H1 (cell line): ENCODE results near the gene C14orf93. TPM values are rescaled to one million over a fixed set of nuclear protein-coding genes. Genes with fewer than 3 reads are reported as not detected.

Experiments used
- CTCF ChIA-PET: fragments of 300-600 bp; sonication (Branson Sonifier 250); formaldehyde crosslinking; loops from one replicate; lab custom pipeline; 2021; ENCODE audit not compliant: partially characterized antibody; lab: Charles Lee
- POLR2A ChIA-PET: fragments of 300-600 bp; sonication (Branson Sonifier 250); formaldehyde crosslinking; loops from one replicate; lab custom pipeline; 2021; ENCODE audit warnings: inconsistent platforms; ENCODE audit not compliant: partially characterized antibody; lab: Charles Lee
- DNase-seq, 2 experiments: peaks; one replicate each; pipeline versions ENCODE4 v3.0.0 to v3.0.0-alpha.2; 2010 to 2022; ENCODE audit warnings: low spot score in 2 of 2, low read depth in 1 of 2, mixed read lengths in 1 of 2
- FAIRE-seq: peaks from 2 replicates; lab custom pipeline; 2011; peaks lifted over from hg19 to GRCh38; lab: Jason Lieb, UNC
- H2AFZ ChIP-seq: 2 replicates; pipeline ENCODE4 v1.8.1; 2012; ENCODE audit warnings: low read length, inconsistent platforms
- H2AK5ac ChIP-seq: 2 replicates; pipeline ENCODE4 v1.6.1; 2013; ENCODE audit warnings: low read depth, low read length
- H2BK120ac ChIP-seq: replicated peaks from 2 replicates; pipeline ENCODE3; 2013; ENCODE audit warnings: low read depth, low read length, inconsistent platforms
- H2BK12ac ChIP-seq: 2 replicates; pipeline ENCODE4 v1.6.1; 2013; ENCODE audit warnings: low read depth, low read length
- H2BK15ac ChIP-seq: 2 replicates; pipeline ENCODE4 v1.6.1; 2013; ENCODE audit warnings: low read length
- H2BK20ac ChIP-seq: 2 replicates; pipeline ENCODE4 v1.6.1; 2013; ENCODE audit warnings: low read length
- H2BK5ac ChIP-seq: 2 replicates; pipeline ENCODE4 v1.6.1; 2013; ENCODE audit warnings: low read depth, low read length
- H3K14ac ChIP-seq: 2 replicates; pipeline ENCODE4 v1.6.1; 2013; ENCODE audit warnings: inconsistent platforms; ENCODE audit not compliant: insufficient read length
- H3K18ac ChIP-seq: 2 replicates; pipeline ENCODE4 v1.6.1; 2013; ENCODE audit warnings: low read length; ENCODE audit errors: extremely low read depth
- H3K23ac ChIP-seq: 2 replicates; pipeline ENCODE4 v1.6.1; 2013; ENCODE audit warnings: inconsistent platforms; ENCODE audit not compliant: insufficient read length
- H3K23me2 ChIP-seq: 2 replicates; pipeline ENCODE4 v1.6.1; 2013; ENCODE audit warnings: low read depth, low read length
- H3K27ac ChIP-seq: 2 replicates; pipeline ENCODE4 v1.6.1; 2011; ENCODE audit warnings: low read depth, low read length, inconsistent platforms
- H3K27me3 ChIP-seq, 4 experiments: replicated peaks in 1 of 4; 1 replicate in 1 of 4; 2 replicates in 3 of 4; pipeline versions ENCODE4 v1.6.1 to v1.8.1; 2011 to 2013; ENCODE audit warnings: low read length in 3 of 4, mild to moderate bottlenecking in 3 of 4, inconsistent platforms in 2 of 4, mixed read lengths in 2 of 4, moderate library complexity in 1 of 4; ENCODE audit not compliant: control insufficient read depth in 3 of 4, insufficient read depth in 3 of 4; ENCODE audit errors: extremely low read depth in 1 of 4
- H3K36me3 ChIP-seq, 4 experiments: 2 replicates each; pipeline versions ENCODE4 v1.6.1 to v1.8.1; 2011 to 2013; ENCODE audit warnings: mild to moderate bottlenecking in 4 of 4, low read length in 3 of 4, moderate library complexity in 2 of 4, control low read depth in 1 of 4, inconsistent platforms in 1 of 4; ENCODE audit not compliant: insufficient read depth in 4 of 4, control insufficient read depth in 2 of 4
- H3K4ac ChIP-seq: replicated peaks from 2 replicates; pipeline ENCODE3; 2013; ENCODE audit warnings: low read length, low read depth, mixed read lengths, inconsistent platforms; ENCODE audit not compliant: insufficient read length
- H3K4me1 ChIP-seq, 4 experiments: replicated peaks in 1 of 4; 1 replicate in 1 of 4; 2 replicates in 3 of 4; pipeline versions ENCODE4 v1.6.1 to v1.8.1; 2011 to 2013; ENCODE audit warnings: low read length in 3 of 4, inconsistent platforms in 2 of 4, mixed read lengths in 1 of 4; ENCODE audit not compliant: insufficient read depth in 4 of 4, control insufficient read depth in 3 of 4
- H3K4me2 ChIP-seq, 2 experiments: 2 replicates each; pipeline versions ENCODE4 v1.6.1 to v1.8.1; 2011 to 2013; ENCODE audit warnings: low read depth in 2 of 2, low read length in 2 of 2, control low read depth in 1 of 2, inconsistent platforms in 1 of 2, mild to moderate bottlenecking in 1 of 2; ENCODE audit not compliant: insufficient read depth in 1 of 2
- H3K4me3 ChIP-seq, 4 experiments: fragments of 200-600, 300-600 bp in 1 of 4; sonication (generic), shearing (Covaris generic), sonication (Bioruptor Twin) in 1 of 4; 2 replicates each; pipeline versions ENCODE4 v1.5.1 to v1.8.1; 2011 to 2016; ENCODE audit warnings: low read length in 4 of 4, low read depth in 3 of 4, control low read depth in 2 of 4, inconsistent platforms in 2 of 4, mild to moderate bottlenecking in 2 of 4, mixed read lengths in 1 of 4, moderate library complexity in 1 of 4; ENCODE audit not compliant: insufficient read depth in 2 of 4; ENCODE audit errors: extremely low read depth in 1 of 4
- H3K56ac ChIP-seq: replicated peaks from 2 replicates; pipeline ENCODE3; 2013; ENCODE audit warnings: low read depth, mild to moderate bottlenecking, mixed read lengths, low read length, inconsistent platforms; ENCODE audit not compliant: insufficient read length
- H3K79me1 ChIP-seq: 2 replicates; pipeline ENCODE4 v1.6.1; 2013; ENCODE audit warnings: low read depth, low read length, control low read depth
- H3K79me2 ChIP-seq, 2 experiments: 2 replicates each; pipeline versions ENCODE4 v1.6.1 to v1.8.1; 2012 to 2013; ENCODE audit warnings: low read length in 2 of 2, mild to moderate bottlenecking in 2 of 2, inconsistent platforms in 1 of 2; ENCODE audit not compliant: insufficient read depth in 2 of 2, control insufficient read depth in 1 of 2
- H3K9ac ChIP-seq, 4 experiments: replicated peaks in 1 of 4; 1 replicate in 1 of 4; 2 replicates in 3 of 4; pipeline versions ENCODE4 v1.6.1 to v1.8.1; 2011 to 2013; ENCODE audit warnings: low read depth in 3 of 4, low read length in 3 of 4, control low read depth in 2 of 4, mild to moderate bottlenecking in 2 of 4, moderate library complexity in 2 of 4, inconsistent platforms in 1 of 4; ENCODE audit errors: extremely low read depth in 1 of 4
- H3K9me3 ChIP-seq, 2 experiments: 2 replicates each; pipeline versions ENCODE4 v1.6.1 to v1.8.1; 2012 to 2013; ENCODE audit warnings: mild to moderate bottlenecking in 2 of 2, moderate library complexity in 2 of 2, control low read depth in 1 of 2, inconsistent platforms in 1 of 2, low read depth in 1 of 2, low read length in 1 of 2, mixed read lengths in 1 of 2; ENCODE audit not compliant: insufficient read depth in 2 of 2
- H4K20me1 ChIP-seq, 2 experiments: replicated peaks in 1 of 2; 2 replicates each; pipeline versions ENCODE3 to v1.8.1; 2011 to 2013; ENCODE audit warnings: inconsistent platforms in 2 of 2, low read length in 2 of 2, mild to moderate bottlenecking in 1 of 2; ENCODE audit not compliant: insufficient read depth in 2 of 2, control insufficient read depth in 1 of 2
- H4K5ac ChIP-seq: 2 replicates; pipeline ENCODE4 v1.6.1; 2013; ENCODE audit warnings: low read length, low read depth, mixed read lengths, inconsistent platforms; ENCODE audit not compliant: insufficient read length
- H4K8ac ChIP-seq: 2 replicates; pipeline ENCODE4 v1.8.0; 2013; ENCODE audit warnings: mild to moderate bottlenecking, moderate library complexity, low read length, inconsistent platforms; ENCODE audit not compliant: insufficient read depth; ENCODE audit errors: extremely low read depth
- H4K91ac ChIP-seq: replicated peaks from 2 replicates; pipeline ENCODE3; 2013; ENCODE audit warnings: low read length, mixed read lengths, inconsistent platforms; ENCODE audit not compliant: insufficient read length
- CHD1 ChIP-seq: IDR thresholded peaks from 2 replicates; pipeline ENCODE4 v1.6.1; 2012; ENCODE audit warnings: low read depth, low read length, improper control_type of control experiment
- EGR1 ChIP-seq: IDR thresholded peaks from 2 replicates; pipeline ENCODE4 v1.6.1; 2011; ENCODE audit warnings: low read depth, low read length, borderline replicate concordance
- SUZ12 ChIP-seq: fragments of 200-600 bp; sonication (generic); IDR thresholded peaks from 2 replicates; pipeline ENCODE4 v1.6.1; 2012; ENCODE audit warnings: mild to moderate bottlenecking, inconsistent platforms, low read length, moderate library complexity, mixed read lengths
- TCF12 ChIP-seq: IDR thresholded peaks from 2 replicates; pipeline ENCODE4 v1.6.1; 2011; ENCODE audit warnings: low read depth, mild to moderate bottlenecking, low read length
- WGBS, 2 experiments: shearing (Covaris generic) in 1 of 2; methylation state at CpG; one replicate each; pipeline versions ENCODE4 v1.1.6 to v1.1.7; 2013 to 2015; ENCODE audit warnings: low lambda C conversion rate in 2 of 2, mixed read lengths in 2 of 2, inconsistent platforms in 1 of 2, low coverage in 1 of 2, missing lambda C conversion rate in 1 of 2; ENCODE audit not compliant: insufficient replicate concordance in 2 of 2, insufficient coverage in 1 of 2, insufficient read length in 1 of 2; ENCODE audit errors: extremely low coverage in 1 of 2, missing lambda C conversion rate in 1 of 2; 5-methylcytosine and 5-hydroxymethylcytosine counted together
- polyA plus RNA-seq, 7 experiments: library from polyadenylated mRNA; depleted of rRNA in 3 of 7; stranded (reverse) in 5 of 7; unstranded in 2 of 7; fragments of >200 nt in 5 of 7; fragments of 200-250 nt in 2 of 7; gene quantifications; 1 replicate in 5 of 7; 2 replicates in 1 of 7; 4 replicates in 1 of 7; pipeline versions ENCODE4 v1.2.1 to v1.2.3, GENCODE V29; 2011 to 2013; ENCODE audit warnings: missing spikeins in 2 of 7, mixed read lengths in 2 of 7
- total RNA-seq: library from RNA; stranded (reverse); fragmentation: NEBNext Ultra II Directional; extraction: Animal tissue kit (Norgen Biotek cat#: 25700); gene quantifications from 2 replicates; pipeline ENCODE4 v1.2.1, GENCODE V29; 2021
- TF ChIP-seq, protein P1 (sequence below): IDR thresholded peaks from 2 replicates; pipeline ENCODE4 v1.6.1; 2012; ENCODE audit warnings: low read length, inconsistent platforms
- TF ChIP-seq, protein P2 (sequence below): IDR thresholded peaks from 2 replicates; pipeline ENCODE4 v1.6.1; 2012; ENCODE audit warnings: inconsistent platforms

Gene C14orf93
- total and polyA plus RNA-seq, 2 of the 8 experiments (the other 6 are each of a cell fraction or from before 2014, with no cell fraction given) = 7.8 to 8.2 TPM

DNA sequence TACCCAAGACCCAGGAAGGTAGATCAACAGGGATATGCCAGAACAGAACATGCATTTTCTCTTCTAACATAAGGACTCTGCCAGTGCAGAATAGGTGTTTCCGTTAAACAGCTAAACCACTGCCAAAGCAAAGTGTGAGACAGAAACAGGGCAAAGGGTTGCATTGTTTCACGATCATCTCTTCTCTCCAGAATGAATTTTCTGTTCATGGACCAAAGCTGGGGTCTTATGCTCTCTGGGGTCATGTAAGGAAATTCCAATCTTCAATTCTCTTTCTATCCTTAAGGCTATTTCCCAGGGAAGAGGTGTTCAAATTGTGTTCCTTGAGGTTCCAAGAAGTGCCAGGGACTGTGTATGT lies 13.8 kb upstream of the C14orf93 start:
- Histone ChIP-seq H3K18ac (no peak overlapping the region), H3K27me3 (no peaks in the 10 kb centered on the region), H2BK15ac (no peak overlapping the region), H2BK12ac (no peak overlapping the region), H4K5ac (no peak overlapping the region), H3K4me2 (no peak overlapping the region), H3K9me3 (no peaks in the 10 kb centered on the region), H2AFZ (no peak overlapping the region), H2BK20ac (no peak overlapping the region), H2BK5ac (no peak overlapping the region), H2AK5ac (no peak overlapping the region), H3K9ac (no peak overlapping the region), H4K91ac (no peak overlapping the region), H4K20me1 (peaks cover 2 to 5% of the 10 kb centered on the region in 2 experiments), H2BK120ac (no peak overlapping the region), H3K56ac (no peak overlapping the region), H3K23ac (no peak overlapping the region), H3K4me3 (no peak overlapping the region), H3K27ac (no peak overlapping the region), H3K79me1 (no peaks in the 10 kb centered on the region; the same call in 1 of the 2 replicates), H3K14ac (no peak overlapping the region), H3K79me2 (peaks cover 0 to 6% of the 10 kb centered on the region in 2 experiments; a peak in 1 of 4 replicates), H3K23me2 (no peaks in the 10 kb centered on the region), H4K8ac (no peak overlapping the region), H3K4ac (no peak overlapping the region), H3K4me1 (peaks cover 0 to 3% (median under 1%) of the 10 kb centered on the region in 4 experiments; a peak in 1 of 7 replicates), H3K36me3 (peaks cover 5 to 26% (median 12%) of the 10 kb centered on the region in 4 experiments; a peak in 7 of 8 replicates)
- ChIA-PET CTCF (interaction anchor here (0.6 to 11.9 kb wide), 13 partner anchors 10 to 543 kb away, joined by 3 to 103 read pairs (median 6); partner anchors contain the start of genes AJUBA and PSMB11), POLR2A (interaction anchor here (0.6 to 11.2 kb wide), 13 partner anchors 8 to 219 kb away, joined by 3 to 99 read pairs (median 5); partner anchors contain the start of genes CDH24, PSMB11 and PSMB5)
- DNase-seq (no peak), FAIRE-seq (no peak)
- WGBS, 2 experiments = 94% methylated on average over 2 of the region's 2 CpGs; no CpG with 5 or more reads in 1 of the 2 experiments
- TF ChIP-seq, protein P1, sequence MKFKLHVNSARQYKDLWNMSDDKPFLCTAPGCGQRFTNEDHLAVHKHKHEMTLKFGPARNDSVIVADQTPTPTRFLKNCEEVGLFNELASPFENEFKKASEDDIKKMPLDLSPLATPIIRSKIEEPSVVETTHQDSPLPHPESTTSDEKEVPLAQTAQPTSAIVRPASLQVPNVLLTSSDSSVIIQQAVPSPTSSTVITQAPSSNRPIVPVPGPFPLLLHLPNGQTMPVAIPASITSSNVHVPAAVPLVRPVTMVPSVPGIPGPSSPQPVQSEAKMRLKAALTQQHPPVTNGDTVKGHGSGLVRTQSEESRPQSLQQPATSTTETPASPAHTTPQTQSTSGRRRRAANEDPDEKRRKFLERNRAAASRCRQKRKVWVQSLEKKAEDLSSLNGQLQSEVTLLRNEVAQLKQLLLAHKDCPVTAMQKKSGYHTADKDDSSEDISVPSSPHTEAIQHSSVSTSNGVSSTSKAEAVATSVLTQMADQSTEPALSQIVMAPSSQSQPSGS = no peak
- TF ChIP-seq TCF12 = no peak
- TF ChIP-seq CHD1 = no peak
- TF ChIP-seq, protein P2, sequence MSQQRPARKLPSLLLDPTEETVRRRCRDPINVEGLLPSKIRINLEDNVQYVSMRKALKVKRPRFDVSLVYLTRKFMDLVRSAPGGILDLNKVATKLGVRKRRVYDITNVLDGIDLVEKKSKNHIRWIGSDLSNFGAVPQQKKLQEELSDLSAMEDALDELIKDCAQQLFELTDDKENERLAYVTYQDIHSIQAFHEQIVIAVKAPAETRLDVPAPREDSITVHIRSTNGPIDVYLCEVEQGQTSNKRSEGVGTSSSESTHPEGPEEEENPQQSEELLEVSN = no peak
- TF ChIP-seq SUZ12 = no peak
- no peak for TF ChIP-seq EGR1
